T-helper 17 cell (primary cell): ENCODE measurements around the gene RNASEH1. TPM values are rescaled to one million over a fixed set of nuclear protein-coding genes. Genes with fewer than 3 reads are reported as not detected.
"Not testable (repeated sequence)": the region's sequence is repeated elsewhere in the genome, so short reads cannot be mapped to it uniquely, and the experiment has no call there.

Experiments used
- ATAC-seq: fragments of 150-1000 bp; cut with Tn5 transposase; 2 replicates; pipeline ENCODE4 v1.10.0; 2021; ENCODE audit warnings: mild to moderate bottlenecking, moderate library complexity
- DNase-seq, 3 donors: peaks; one replicate each; pipeline versions ENCODE4 v3.0.0 to v3.0.0-alpha.2; 2020 to 2021
- H3K9me3 ChIP-seq: one replicate; pipeline ENCODE4 v1.7.0; 2013; ENCODE audit warnings: low read length, mild to moderate bottlenecking; ENCODE audit not compliant: control insufficient read depth, poor library complexity, severe bottlenecking
- H3K27ac Mint-ChIP-seq: one replicate; pipeline ENCODE4 v1.8.0; 2022; ENCODE audit warnings: mild to moderate bottlenecking, moderate library complexity, mixed read lengths
- H3K27me3 Mint-ChIP-seq: one replicate; pipeline ENCODE4 v1.8.0; 2022; ENCODE audit warnings: mixed read lengths
- H3K36me3 Mint-ChIP-seq: one replicate; pipeline ENCODE4 v1.8.0; 2022; ENCODE audit warnings: low read depth, mixed read lengths
- H3K4me1 Mint-ChIP-seq: one replicate; pipeline ENCODE4 v1.8.0; 2022; ENCODE audit warnings: mild to moderate bottlenecking, mixed read lengths
- H3K4me3 Mint-ChIP-seq: one replicate; pipeline ENCODE4 v1.8.0; 2022; ENCODE audit warnings: mild to moderate bottlenecking, moderate library complexity, mixed read lengths
- total RNA-seq, 4 donors: library from RNA in 2 of 4; stranded (reverse) in 2 of 4; gene quantifications; one replicate each; pipeline ENCODE4 v1.2.3 and lab custom pipeline; 2022 to 2026

Gene RNASEH1
- total RNA-seq, 2 donors from 2014 or later = 25.9 to 32.9 TPM

DNA sequence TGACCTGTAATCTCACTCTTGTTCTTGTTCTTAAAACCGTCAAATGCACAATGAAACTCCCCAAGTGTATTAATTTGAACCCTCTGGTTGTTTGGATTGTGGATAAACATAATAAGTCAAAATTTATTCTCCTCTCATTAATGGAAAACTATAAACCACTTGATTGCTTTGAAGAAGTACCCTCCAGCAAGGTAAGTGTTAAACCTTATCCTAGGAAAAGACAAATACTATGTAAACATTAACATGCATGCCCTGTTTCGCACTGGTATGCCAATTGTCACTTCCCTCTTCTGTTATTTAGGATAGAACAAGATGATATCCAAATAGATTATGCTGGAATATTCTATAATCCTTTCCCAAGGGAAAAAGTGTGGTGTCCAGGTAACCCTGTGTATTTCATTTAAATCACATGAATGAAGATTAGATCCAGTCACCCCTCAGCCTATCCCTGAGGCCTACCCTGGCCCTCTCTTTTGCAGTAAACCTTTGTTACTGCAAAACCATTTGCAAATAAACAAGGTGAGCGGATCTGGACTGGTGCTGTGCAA, 40.1 kb downstream of the RNASEH1 start:
- ATAC-seq (no peak), DNase-seq (no peak)
- Mint-ChIP-seq H3K27ac (peak overlapping the region; percentile 93), H3K4me1 (peaks cover 36% of the 10 kb centered on the region), H3K36me3 (peaks cover 5% of the 10 kb centered on the region), H3K4me3 (peak overlapping the region; percentile 92), H3K27me3 (no peaks in the 10 kb centered on the region)
- H3K9me3 ChIP-seq = no peaks in the 10 kb centered on the region

DNA sequence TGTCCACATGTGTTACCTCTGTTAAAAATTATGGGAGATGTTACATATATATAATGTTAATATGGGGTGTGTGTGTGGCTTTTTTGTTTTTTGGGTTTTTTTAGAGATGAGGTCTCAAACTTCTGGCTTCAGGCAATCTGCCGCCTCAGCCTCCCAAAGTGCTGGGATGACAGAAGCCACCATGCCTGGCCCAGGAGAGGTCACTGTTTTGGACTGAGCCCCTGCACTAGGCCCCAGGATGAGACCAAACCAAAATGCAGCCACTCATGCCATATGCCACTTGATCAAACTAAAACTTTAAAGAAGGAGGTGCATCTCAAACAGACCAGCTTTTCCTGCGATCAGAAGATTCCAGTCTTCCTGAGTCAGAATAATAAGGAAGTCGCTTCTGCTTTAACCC, 41.3 kb downstream of the RNASEH1 start:
- no peak for DNase-seq
- ATAC-seq = no peak
- H3K9me3 ChIP-seq = no peaks in the 10 kb centered on the region
- Mint-ChIP-seq H3K36me3 (peaks cover 7% of the 10 kb centered on the region), H3K4me3 (no peak overlapping the region), H3K27ac (no peak overlapping the region), H3K4me1 (peaks cover 36% of the 10 kb centered on the region), H3K27me3 (no peaks in the 10 kb centered on the region)

DNA sequence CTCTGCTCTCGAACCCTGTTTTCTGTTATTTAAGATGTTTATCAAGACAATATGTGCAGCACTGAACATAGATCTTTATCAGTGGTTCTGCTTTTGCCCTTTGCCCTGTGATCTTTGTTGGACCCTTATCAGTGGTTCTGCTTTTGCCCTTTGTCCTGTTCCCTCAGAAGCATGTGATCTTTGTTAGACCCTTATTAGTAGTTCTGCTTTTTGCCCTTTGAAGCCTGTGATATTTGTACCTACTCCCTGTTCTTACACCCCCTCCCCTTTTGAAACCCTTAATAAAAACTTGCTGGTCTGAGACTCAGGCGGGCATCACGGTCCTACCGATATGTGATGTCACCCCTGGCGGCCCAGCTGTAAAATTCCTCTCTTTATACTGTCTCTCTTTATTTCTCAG, 42.7 kb downstream of the RNASEH1 start:
- not testable (repeated sequence) for H3K9me3 ChIP-seq, DNase-seq, H3K27ac Mint-ChIP-seq, H3K27me3 Mint-ChIP-seq, ATAC-seq, H3K4me3 Mint-ChIP-seq
- H3K4me1 Mint-ChIP-seq = peaks cover 24% of the 10 kb centered on the region
- H3K36me3 Mint-ChIP-seq = peaks cover 10% of the 10 kb centered on the region

DNA sequence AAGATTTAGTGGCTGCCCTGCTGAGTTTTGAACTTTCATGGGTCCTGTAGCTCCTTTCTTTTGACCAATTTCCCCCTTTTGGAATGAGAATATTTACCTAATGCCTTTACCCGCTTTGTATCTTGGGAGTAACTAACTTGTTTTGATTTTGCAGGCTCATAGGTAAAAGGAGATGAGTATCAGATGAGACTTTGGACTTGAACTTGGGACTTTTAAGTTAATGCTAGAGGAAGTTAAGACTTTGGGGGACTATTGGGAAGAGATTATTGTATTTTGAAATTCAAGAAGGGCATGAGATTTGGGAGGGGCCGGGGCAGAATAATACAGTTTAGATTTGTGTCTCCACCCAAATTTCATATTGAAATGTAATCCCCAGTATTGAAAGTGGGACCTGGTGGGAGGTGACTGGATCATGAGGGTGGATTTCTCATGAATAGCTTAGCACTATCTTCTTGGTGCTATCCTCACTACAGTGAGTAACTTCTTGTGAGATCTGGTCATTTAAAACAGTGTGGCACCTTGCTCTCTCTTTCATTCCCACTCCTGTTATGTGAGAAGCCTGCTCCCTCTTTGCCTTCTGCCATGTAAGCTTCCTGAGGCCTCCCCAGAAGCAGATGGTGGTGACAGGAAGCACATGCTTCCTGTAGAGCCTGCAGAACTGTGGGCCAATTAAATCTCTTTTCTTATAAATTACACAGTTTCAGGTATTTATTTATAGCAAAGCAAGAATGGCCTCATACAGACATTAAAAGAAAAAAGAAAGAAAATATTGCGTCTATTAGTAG, 44.9 kb downstream of the RNASEH1 start:
- no peak for DNase-seq
- ATAC-seq = no peak
- Mint-ChIP-seq H3K27me3 (no peaks in the 10 kb centered on the region), H3K4me1 (peaks cover 14% of the 10 kb centered on the region), H3K36me3 (peaks cover 10% of the 10 kb centered on the region), H3K27ac (no peak overlapping the region), H3K4me3 (no peak overlapping the region)
- H3K9me3 ChIP-seq = no peaks in the 10 kb centered on the region

DNA sequence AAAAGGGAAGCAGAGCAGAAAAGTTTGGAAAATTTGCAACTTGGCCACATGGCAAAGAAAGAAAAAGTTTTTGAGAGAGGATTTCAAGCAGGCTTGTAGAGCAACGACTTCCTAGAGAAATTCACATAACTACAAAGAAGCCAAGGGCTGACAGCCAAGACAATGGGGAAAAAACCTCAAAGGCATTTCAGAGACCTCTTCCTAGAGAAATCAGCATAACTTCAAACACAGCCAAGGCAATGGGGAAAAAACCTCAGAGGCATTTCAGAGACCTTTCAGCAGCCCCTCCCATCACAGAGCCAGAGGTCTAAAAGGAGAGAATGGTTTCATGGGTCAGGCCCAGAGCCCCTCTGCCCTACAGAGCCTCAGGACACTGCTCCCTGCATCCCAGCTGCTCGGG, 46.0 kb downstream of the RNASEH1 start:
- no peak for DNase-seq
- no peaks in the 10 kb centered on the region for H3K9me3 ChIP-seq
- no peak for ATAC-seq
- no peak overlapping the region for H3K4me3 Mint-ChIP-seq
- H3K4me1 Mint-ChIP-seq = peaks cover 5% of the 10 kb centered on the region
- H3K27ac Mint-ChIP-seq = no peak overlapping the region
- peaks cover 12% of the 10 kb centered on the region for H3K36me3 Mint-ChIP-seq
- no peaks in the 10 kb centered on the region for H3K27me3 Mint-ChIP-seq

DNA sequence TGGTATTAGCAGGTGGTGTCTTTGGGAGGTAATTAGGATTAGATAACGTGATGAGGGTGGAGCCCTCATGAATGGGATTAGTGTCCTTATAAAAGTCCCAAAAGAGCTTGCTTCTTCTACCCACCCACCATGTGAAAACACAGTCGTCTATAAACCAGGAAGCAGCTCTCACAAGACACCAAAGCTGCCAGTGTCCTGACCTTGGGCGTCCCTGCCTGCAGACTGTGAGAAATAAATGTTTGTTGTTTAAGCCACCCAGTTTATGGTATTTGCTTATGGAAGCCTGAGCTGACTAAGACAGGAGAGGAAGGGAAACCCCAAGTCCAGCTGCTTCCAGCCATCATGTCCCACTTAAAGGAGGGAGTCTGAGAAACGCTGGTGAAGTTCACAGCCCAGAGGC, 52.4 kb downstream of the RNASEH1 start:
- H3K27ac Mint-ChIP-seq = peak overlapping the region; percentile 14
- no peaks in the 10 kb centered on the region for H3K27me3 Mint-ChIP-seq
- H3K4me1 Mint-ChIP-seq = peaks cover 9% of the 10 kb centered on the region
- peaks cover 20% of the 10 kb centered on the region for H3K36me3 Mint-ChIP-seq
- ATAC-seq (no peak), DNase-seq (no peak)
- H3K4me3 Mint-ChIP-seq = no peak overlapping the region
- H3K9me3 ChIP-seq = no peaks in the 10 kb centered on the region

DNA sequence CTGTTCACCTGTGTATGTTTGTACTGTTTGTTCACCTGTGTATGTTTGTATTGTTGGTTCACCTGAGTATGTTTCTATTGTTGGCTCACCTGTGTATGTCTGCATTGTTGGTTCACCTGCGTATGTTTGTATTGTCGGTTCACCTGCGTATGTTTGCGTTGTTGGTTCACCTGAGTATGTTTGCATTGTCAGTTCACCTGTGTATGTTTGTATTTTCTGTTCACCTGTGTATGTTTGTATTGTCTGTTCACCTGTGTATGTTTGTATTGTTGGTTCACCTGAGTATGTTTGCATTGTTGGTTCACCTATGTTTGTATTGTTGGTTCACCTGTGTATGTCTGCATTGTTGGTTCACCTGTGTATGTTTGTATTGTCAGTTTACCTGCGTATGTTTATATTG, 53.4 kb downstream of the RNASEH1 start:
- Mint-ChIP-seq H3K36me3 (peaks cover 20% of the 10 kb centered on the region), H3K27me3 (no peaks in the 10 kb centered on the region), H3K4me3 (peak overlapping the region; percentile 59), H3K4me1 (peaks cover 9% of the 10 kb centered on the region), H3K27ac (peak overlapping the region; percentile 32)
- ATAC-seq = no peak
- no peak for DNase-seq
- H3K9me3 ChIP-seq = no peaks in the 10 kb centered on the region

DNA sequence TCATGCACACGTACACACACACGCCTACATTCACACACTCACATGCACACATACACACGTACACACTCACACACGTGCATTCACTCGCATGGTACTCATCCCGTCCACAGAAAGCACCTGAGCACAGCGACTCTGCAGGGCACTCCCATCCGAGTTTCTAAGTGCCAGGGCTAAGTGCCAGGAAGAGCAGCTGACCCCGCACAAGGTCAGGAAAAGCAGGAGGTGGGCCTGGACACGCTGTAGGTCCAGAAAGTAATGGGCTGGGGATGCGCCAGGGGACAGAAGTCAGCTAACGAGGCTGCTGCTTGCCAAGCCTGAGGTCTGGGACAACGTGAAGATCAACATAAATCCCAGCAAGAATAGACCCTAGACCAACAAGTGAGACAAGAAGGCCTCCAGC, 54.6 kb downstream of the RNASEH1 start:
- Mint-ChIP-seq H3K4me3 (no peak overlapping the region), H3K27ac (no peak overlapping the region), H3K4me1 (peaks cover 9% of the 10 kb centered on the region), H3K27me3 (no peaks in the 10 kb centered on the region), H3K36me3 (peaks cover 20% of the 10 kb centered on the region)
- no peak for ATAC-seq
- DNase-seq = no peak
- H3K9me3 ChIP-seq = no peaks in the 10 kb centered on the region

DNA sequence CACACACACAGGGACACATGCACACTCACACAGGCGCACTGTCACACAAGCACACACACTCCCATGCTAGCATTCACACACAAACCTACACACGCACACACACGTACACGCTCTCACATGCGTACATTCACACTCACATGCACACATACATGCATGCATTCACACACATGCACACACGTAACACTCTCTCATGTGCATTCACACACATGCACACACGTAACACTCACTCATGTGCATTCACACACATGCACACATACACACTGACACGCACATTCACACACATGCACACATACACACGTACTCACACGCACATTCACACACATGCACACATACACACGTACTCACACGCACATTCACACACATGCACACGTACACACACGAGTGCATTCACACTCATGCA, 55.1 kb downstream of the RNASEH1 start:
- H3K4me1 Mint-ChIP-seq = peaks cover 9% of the 10 kb centered on the region
- H3K27ac Mint-ChIP-seq = no peak overlapping the region
- no peaks in the 10 kb centered on the region for H3K9me3 ChIP-seq
- DNase-seq (no peak), ATAC-seq (no peak)
- no peaks in the 10 kb centered on the region for H3K27me3 Mint-ChIP-seq
- H3K36me3 Mint-ChIP-seq = peaks cover 20% of the 10 kb centered on the region
- H3K4me3 Mint-ChIP-seq = no peak overlapping the region

DNA sequence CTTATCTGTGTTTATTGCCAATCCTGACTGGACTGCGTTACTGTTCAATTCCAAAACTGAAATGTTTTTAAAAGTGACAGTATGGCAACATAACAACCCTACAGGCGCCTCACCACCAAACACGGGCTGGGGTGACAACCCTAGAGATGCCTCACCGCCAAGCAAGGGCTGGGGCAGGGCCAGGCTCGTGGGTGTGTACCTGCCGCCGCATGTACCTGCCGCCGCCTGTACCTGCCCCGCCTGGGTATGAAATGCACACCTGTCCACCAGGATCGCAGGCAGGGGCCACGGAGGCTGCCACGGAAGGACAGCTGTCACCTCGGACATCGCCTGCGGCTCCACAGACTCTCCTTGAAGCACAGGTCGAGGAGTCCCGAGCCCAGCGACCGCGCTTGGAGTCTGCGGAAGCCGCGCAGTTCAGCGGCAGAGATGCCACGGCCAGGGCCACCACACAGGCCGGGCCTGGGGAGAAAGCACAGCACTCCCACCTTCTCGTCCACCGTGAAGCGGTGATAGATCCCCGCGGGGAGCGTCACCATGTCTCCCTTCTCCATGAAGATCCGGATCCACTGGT, 57.7 kb downstream of the RNASEH1 start:
- H3K27me3 Mint-ChIP-seq = no peaks in the 10 kb centered on the region
- peaks cover 6% of the 10 kb centered on the region for H3K4me1 Mint-ChIP-seq
- no peak for ATAC-seq
- no peak overlapping the region for H3K27ac Mint-ChIP-seq
- peaks cover 14% of the 10 kb centered on the region for H3K36me3 Mint-ChIP-seq
- no peaks in the 10 kb centered on the region for H3K9me3 ChIP-seq
- H3K4me3 Mint-ChIP-seq = no peak overlapping the region
- no peak for DNase-seq

DNA sequence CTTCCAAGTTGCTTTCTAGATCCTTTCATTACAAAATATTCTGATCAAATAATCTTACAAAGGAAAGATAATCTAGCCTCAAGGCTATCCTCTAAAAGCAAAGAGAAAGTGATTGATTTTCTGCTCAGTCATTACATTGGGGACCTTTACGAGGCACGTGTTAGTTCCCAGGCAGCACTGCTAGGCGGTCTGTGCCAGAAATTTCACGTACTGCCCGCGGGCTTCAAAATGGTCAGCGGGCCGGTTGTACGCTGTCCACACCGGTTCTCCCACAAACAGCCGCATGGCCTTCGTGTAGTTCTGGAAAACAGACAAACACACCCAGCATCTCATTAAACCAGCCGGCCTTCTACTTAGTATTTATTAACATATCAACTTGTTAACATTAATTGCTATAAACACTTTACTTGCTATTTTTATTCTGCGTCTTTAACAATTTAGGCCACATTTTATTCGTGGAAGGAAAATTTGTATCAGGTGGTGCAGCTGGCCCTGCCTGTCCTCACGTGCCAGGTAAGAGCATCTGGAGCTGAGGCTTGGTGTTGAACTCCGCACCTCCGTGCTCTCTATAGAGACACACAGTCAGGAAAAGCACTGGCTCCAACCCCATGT, 59.2 kb downstream of the RNASEH1 start:
- DNase-seq = no peak
- H3K27ac Mint-ChIP-seq = peak overlapping the region; percentile 2
- H3K27me3 Mint-ChIP-seq = no peaks in the 10 kb centered on the region
- no peak overlapping the region for H3K4me3 Mint-ChIP-seq
- H3K4me1 Mint-ChIP-seq = no peaks in the 10 kb centered on the region
- no peak for ATAC-seq
- no peaks in the 10 kb centered on the region for H3K9me3 ChIP-seq
- peaks cover 9% of the 10 kb centered on the region for H3K36me3 Mint-ChIP-seq

DNA sequence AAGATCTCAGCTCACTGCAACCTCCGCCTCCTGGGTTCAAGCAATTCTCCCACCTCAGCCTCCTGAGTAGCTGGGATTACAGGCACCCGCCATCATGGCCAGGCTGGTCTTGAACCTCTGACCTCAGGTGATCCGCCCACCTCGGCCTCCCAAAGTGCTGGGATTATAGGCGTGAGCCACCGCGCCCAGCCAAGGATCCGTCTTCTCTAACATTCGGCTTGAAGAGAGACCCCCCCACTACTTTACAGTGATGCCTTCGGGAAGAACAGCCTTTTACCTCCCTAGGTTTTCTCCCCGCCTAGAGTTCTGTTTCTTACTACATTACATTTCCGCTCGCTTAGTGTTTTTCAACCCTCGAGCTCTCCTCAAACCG, 61.4 kb downstream of the RNASEH1 start:
- H3K9me3 ChIP-seq, H3K4me1 Mint-ChIP-seq, ATAC-seq, DNase-seq, H3K4me3 Mint-ChIP-seq, H3K27ac Mint-ChIP-seq, H3K27me3 Mint-ChIP-seq, H3K36me3 Mint-ChIP-seq: not testable (repeated sequence)
